PFSK-1 (cell line): Measurements from ENCODE around the gene GPC6.

ENCODE experiments used
- FOXP2 ChIP-seq: optimal IDR thresholded peaks from 2 replicates; pipeline ENCODE3; 2011; ENCODE audit warnings: borderline replicate concordance, control low read depth, inconsistent platforms; ENCODE audit not compliant: insufficient read depth; ENCODE audit errors: extremely low read length, extremely low read depth
- POLR2AphosphoS5 ChIP-seq: IDR thresholded peaks from 2 replicates; pipeline ENCODE4 v1.6.1; 2012; ENCODE audit warnings: low read depth, mild to moderate bottlenecking, control low read depth, low read length, moderate library complexity
- REST ChIP-seq, 2 experiments: IDR thresholded peaks; 2 replicates each; pipeline versions ENCODE4 v1.6.1 to v1.8.0; 2011 to 2012; ENCODE audit warnings: low read depth in 2 of 2, low read length in 2 of 2, control low read depth in 1 of 2, inconsistent platforms in 1 of 2, mild to moderate bottlenecking in 1 of 2, moderate library complexity in 1 of 2; ENCODE audit not compliant: insufficient read depth in 1 of 2
- SIN3A ChIP-seq: IDR thresholded peaks from 2 replicates; pipeline ENCODE4 v1.6.1; 2012; ENCODE audit warnings: mild to moderate bottlenecking, low read length, moderate library complexity, borderline replicate concordance; ENCODE audit not compliant: insufficient read depth
- TAF1 ChIP-seq: IDR thresholded peaks from 2 replicates; pipeline ENCODE4 v1.6.1; 2012; ENCODE audit warnings: low read length, control low read depth, borderline replicate concordance; ENCODE audit not compliant: insufficient read depth

The GPC6 gene

GRCh38 chr13:94227255-94227879, 1000.8 kb downstream of the GPC6 start:
- no peak for TF ChIP-seq REST (IDR thresholded peaks at IDR 0.05; ENCODE audit: insufficient read depth in 1 of 2, low read depth in 2 of 2, low read length in 2 of 2)
- TF ChIP-seq SIN3A = no peak
- TF ChIP-seq FOXP2 = no peak
- TF ChIP-seq TAF1 = no peak
- no peak for TF ChIP-seq POLR2AphosphoS5

- no peak for TF ChIP-seq POLR2AphosphoS5
Measured at GRCh38 chr13:94228763-94229162, 1002.2 kb downstream of the GPC6 start.

- no peak for TF ChIP-seq REST (IDR thresholded peaks at IDR 0.05; ENCODE audit: insufficient read depth in 1 of 2, low read depth in 2 of 2, low read length in 2 of 2)
- TF ChIP-seq TAF1 = no peak
- TF ChIP-seq FOXP2 = no peak
- no peak for TF ChIP-seq SIN3A
Measured at GRCh38 chr13:94232161-94232950, 1005.7 kb downstream of the GPC6 start.

GRCh38 chr13:94232956-94233355, 1006.3 kb downstream of the GPC6 start:
- TF ChIP-seq POLR2AphosphoS5 (no peak), REST (IDR thresholded peaks at IDR 0.05; ENCODE audit: insufficient read depth in 1 of 2, low read depth in 2 of 2, low read length in 2 of 2) (no peak), SIN3A (no peak), FOXP2 (no peak), TAF1 (no peak)

- TF ChIP-seq POLR2AphosphoS5 = no peak
- TF ChIP-seq FOXP2 = no peak
- no peak for TF ChIP-seq TAF1
- TF ChIP-seq SIN3A = no peak
Measured at GRCh38 chr13:94233401-94233800, 1006.8 kb downstream of the GPC6 start.

- no peak for TF ChIP-seq REST (IDR thresholded peaks at IDR 0.05; ENCODE audit: insufficient read depth in 1 of 2, low read depth in 2 of 2, low read length in 2 of 2)
- TF ChIP-seq SIN3A = no peak
- TF ChIP-seq FOXP2 = no peak
- TF ChIP-seq TAF1 = no peak
- no peak for TF ChIP-seq POLR2AphosphoS5
Measured at GRCh38 chr13:94233837-94234236, 1007.2 kb downstream of the GPC6 start.
